Spleen (tissue), 7 donors: ENCODE results near the gene NCR1.

ENCODE experiments used
- POLR2A ChIP-seq, 3 donors: fragments of 450-650 bp; IDR thresholded peaks; one replicate each; pipeline ENCODE4 v1.5.1; 2017; ENCODE audit warnings: antibody characterized with exemption in 3 of 3, mild to moderate bottlenecking in 1 of 3
- POLR2AphosphoS5 ChIP-seq, 3 donors: sonication (generic); formaldehyde crosslinking; IDR thresholded peaks; one replicate each; pipeline ENCODE4 v1.5.1; 2017; ENCODE audit warnings: antibody characterized with exemption in 3 of 3
- TF ChIP-seq, protein P1 (sequence below), 11 experiments: fragments of 200-600 bp in 7 of 11; fragments of 450-650 bp in 4 of 11; sonication (generic) in 4 of 11; IDR thresholded peaks in 8 of 11; conservative IDR thresholded peaks in 3 of 11; 1 replicate in 7 of 11; 2 replicates in 4 of 11; pipeline versions ENCODE4 v1.4.0 to v1.8.0; 2016 to 2021; ENCODE audit warnings: antibody characterized with exemption in 11 of 11, inconsistent platforms in 4 of 11, mild to moderate bottlenecking in 1 of 11
- donor health status: DM: no; HTN: no; CAD: no; lungs with moderate emphysema.
- donor health status: DM: no; HTN: no; CAD: no.
- donor health status: DM: no; HTN: no; CAD: no.

- no peak for TF ChIP-seq POLR2A (IDR thresholded peaks at IDR 0.05)
- TF ChIP-seq, protein P1, sequence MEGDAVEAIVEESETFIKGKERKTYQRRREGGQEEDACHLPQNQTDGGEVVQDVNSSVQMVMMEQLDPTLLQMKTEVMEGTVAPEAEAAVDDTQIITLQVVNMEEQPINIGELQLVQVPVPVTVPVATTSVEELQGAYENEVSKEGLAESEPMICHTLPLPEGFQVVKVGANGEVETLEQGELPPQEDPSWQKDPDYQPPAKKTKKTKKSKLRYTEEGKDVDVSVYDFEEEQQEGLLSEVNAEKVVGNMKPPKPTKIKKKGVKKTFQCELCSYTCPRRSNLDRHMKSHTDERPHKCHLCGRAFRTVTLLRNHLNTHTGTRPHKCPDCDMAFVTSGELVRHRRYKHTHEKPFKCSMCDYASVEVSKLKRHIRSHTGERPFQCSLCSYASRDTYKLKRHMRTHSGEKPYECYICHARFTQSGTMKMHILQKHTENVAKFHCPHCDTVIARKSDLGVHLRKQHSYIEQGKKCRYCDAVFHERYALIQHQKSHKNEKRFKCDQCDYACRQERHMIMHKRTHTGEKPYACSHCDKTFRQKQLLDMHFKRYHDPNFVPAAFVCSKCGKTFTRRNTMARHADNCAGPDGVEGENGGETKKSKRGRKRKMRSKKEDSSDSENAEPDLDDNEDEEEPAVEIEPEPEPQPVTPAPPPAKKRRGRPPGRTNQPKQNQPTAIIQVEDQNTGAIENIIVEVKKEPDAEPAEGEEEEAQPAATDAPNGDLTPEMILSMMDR (IDR thresholded peaks at IDR 0.05 in 8 of 11, conservative IDR thresholded peaks at IDR 0.05 in 3 of 11), result no peak
- TF ChIP-seq POLR2AphosphoS5 (IDR thresholded peaks at IDR 0.05), result no peak
These were observed 49.4 kb downstream of the NCR1 start for GRCh38 chr19:54955376-54955775.
